Adrenal gland (tissue), 12 donors: Measurements from ENCODE around the gene B4GAT1. TPM values are rescaled to one million over a fixed set of nuclear protein-coding genes. Genes with fewer than 3 reads are reported as not detected.

Experiments used
- DNase-seq, 7 donors: peaks; one replicate each; pipeline ENCODE4 v3.0.0-alpha.2; 2019 to 2020
- H3K27ac ChIP-seq, 5 donors: fragments of 200-600 bp; sonication (generic) in 4 of 5; 1 replicate in 3 of 5; 2 replicates in 2 of 5; pipeline versions ENCODE4 v1.5.1 to v1.8.0; 2016 to 2020; ENCODE audit warnings: mild to moderate bottlenecking in 1 of 5
- H3K27me3 ChIP-seq: fragments of 200-600 bp; 2 replicates; pipeline ENCODE4 v1.8.0; 2021
- H3K36me3 ChIP-seq, 2 donors: fragments of 200-600 bp; replicated peaks in 1 of 2; 1 replicate in 1 of 2; 2 replicates in 1 of 2; pipeline versions ENCODE4 v1.5.1 to v1.8.0; 2018 to 2022
- H3K4me1 ChIP-seq, 2 donors: fragments of 200-600 bp; replicated peaks in 1 of 2; 1 replicate in 1 of 2; 2 replicates in 1 of 2; pipeline versions ENCODE4 v1.5.1 to v1.8.0; 2018 to 2021
- H3K4me3 ChIP-seq, 4 donors: fragments of 200-600 bp; sonication (generic) in 3 of 4; one replicate each; pipeline ENCODE4 v1.5.1; 2016 to 2018
- H3K9me3 ChIP-seq, 3 donors: fragments of 200-600 bp; sonication (generic) in 1 of 3; replicated peaks in 1 of 3; 1 replicate in 2 of 3; 2 replicates in 1 of 3; pipeline versions ENCODE4 v1.5.1 to v1.8.0; 2016 to 2021
- CTCF ChIP-seq, 6 experiments: fragments of 450-650 bp in 4 of 6; fragments of 200-600 bp in 2 of 6; sonication (generic) in 1 of 6; IDR thresholded peaks; 1 replicate in 5 of 6; 2 replicates in 1 of 6; pipeline versions ENCODE4 v1.5.1 to v1.8.0; 2016 to 2021; ENCODE audit warnings: antibody characterized with exemption in 6 of 6, mild to moderate bottlenecking in 2 of 6, moderate library complexity in 1 of 6
- POLR2A ChIP-seq, 2 donors: fragments of 450-650 bp; IDR thresholded peaks; one replicate each; pipeline ENCODE4 v1.6.1; 2017; ENCODE audit warnings: antibody characterized with exemption in 2 of 2, mild to moderate bottlenecking in 2 of 2, moderate library complexity in 1 of 2
- WGBS, 4 donors: extraction: QIAGEN DNeasy Blood & Tissue Kit in 2 of 4; methylation state at CpG; one replicate each; pipeline versions ENCODE4 v1.1.5 to v1.1.7; 2013 to 2017; 5-methylcytosine and 5-hydroxymethylcytosine counted together
- intact Hi-C, 2 donors: fragments of 100-400 bp; cut with DNase I; formaldehyde crosslinking; loops; one replicate each; pipeline versions ENCODE4 v1.14.1 to v1.15.0; 2022 to 2023
- polyA plus RNA-seq, 3 donors: library from polyadenylated mRNA; stranded (reverse); fragments of 200-250 nt in 2 of 3; fragments of 350-450 nt in 1 of 3; fragmentation: Illumina TruSeq in 1 of 3; extraction: RNeasy Lipid Tissue Mini Kit (QIAGEN cat#74804) in 1 of 3; gene quantifications; one replicate each; pipeline ENCODE4 v1.2.3, GENCODE V29; 2013 to 2014
- total RNA-seq, 9 donors: library from RNA; depleted of rRNA in 4 of 9; stranded (reverse); fragments of >200 nt in 4 of 9; fragments of 120-200 nt in 1 of 9; fragmentation: NEBNext Ultra II Directional in 1 of 9; extraction: Animal tissue kit (Norgen Biotek cat#: 25700) in 1 of 9; gene quantifications; one replicate each; pipeline versions ENCODE4 v1.1.0 to v1.2.4, GENCODE V29; 2013 to 2023
- donor health status: healthy with polysubstance abuse.
- donor health status: Bipolar disorder and iron deficiency.
- donor health status: DM: yes; HTN: yes; CAD: no.
- donor health status: DM: no; HTN: no; CAD: no.
- donor health status: DM: no; HTN: no; CAD: no.
- donor health status: DM: yes; HTN: yes; CAD: no.

B4GAT1 gene
- total and polyA plus RNA-seq, 12 donors: 20.8 to 115 (median 44.0) TPM

- intact Hi-C loops: no loop called here
- H3K9me3 ChIP-seq: no peaks in the 10 kb centered on the region
- peak in 1 of 7 donors; percentile 38 for DNase-seq
- H3K36me3 ChIP-seq: peaks cover 0 to 6% of the 10 kb centered on the region in 2 donors
- H3K27me3 ChIP-seq: no peaks in the 10 kb centered on the region
- 29 to 52% (median 40%) methylated on average over 8 to 68 of the region's 68 CpGs for WGBS, 4 donors
- H3K4me3 ChIP-seq: peak overlapping the region; percentile 34 to 95 (median 60)
- H3K27ac ChIP-seq: peak overlapping the region; percentile 63 to 93 (median 78)
- H3K4me1 ChIP-seq: peaks cover 28 to 32% of the 10 kb centered on the region in 2 donors
- no peak for TF ChIP-seq CTCF (IDR thresholded peaks at IDR 0.05)
- TF ChIP-seq POLR2A (IDR thresholded peaks at IDR 0.05): no peak
These were observed 679 bp downstream of the B4GAT1 start for GRCh38 chr11:66346476-66347424.

GRCh38 chr11:66345316-66345649 is 2.1 kb downstream of the B4GAT1 start:
- H3K27ac ChIP-seq: peak overlapping the region in 4 of 5 donors; percentile 38 to 86 (median 69)
- H3K36me3 ChIP-seq: peaks cover 0 to 21% of the 10 kb centered on the region in 2 donors
- TF ChIP-seq POLR2A (IDR thresholded peaks at IDR 0.05) (no peak), CTCF (IDR thresholded peaks at IDR 0.05) (no peak)
- no peaks in the 10 kb centered on the region for H3K27me3 ChIP-seq
- no peaks in the 10 kb centered on the region for H3K9me3 ChIP-seq
- H3K4me3 ChIP-seq: peak overlapping the region in 2 of 4 donors; percentile 55 to 74
- peaks cover 28 to 32% of the 10 kb centered on the region in 2 donors for H3K4me1 ChIP-seq
- DNase-seq: no peak
- WGBS, 4 donors: 4 to 20% (median 11%) methylated on average over 1 to 7 of the region's 7 CpGs
- intact Hi-C loops: no loop called here

GRCh38 chr11:66344550-66345315 is 2.7 kb downstream of the B4GAT1 start, which contains the start of gene BRMS1:
Gene BRMS1, minus strand, starts transcription at chr11:66345104. Its CDS starts 2,870 bp downstream, at chr11:66342234.
- peaks cover 28 to 32% of the 10 kb centered on the region in 2 donors for H3K4me1 ChIP-seq
- TF ChIP-seq CTCF (IDR thresholded peaks at IDR 0.05): peak in 3 of 6 experiments; percentile 24 to 50 (median 46)
- peak; percentile 67 to 88 for TF ChIP-seq POLR2A (IDR thresholded peaks at IDR 0.05)
- peak within 1 kb of the TSS; percentile 50 to 74 (median 55) for H3K4me3 ChIP-seq
- H3K27me3 ChIP-seq: no peaks in the 10 kb centered on the region
- peak; percentile 97 to 100 (median 99) for DNase-seq
- intact Hi-C loops: loop anchor here in 1 of 2 donors (5.0 kb wide), 1 partner anchor 37 kb away; no protein-coding TSS in a partner anchor
- peaks cover 0 to 26% of the 10 kb centered on the region in 2 donors for H3K36me3 ChIP-seq
- 0 to 1% (median 0%) methylated on average over 14 to 59 of the region's 59 CpGs for WGBS, 4 donors
- H3K9me3 ChIP-seq: no peaks in the 10 kb centered on the region
- H3K27ac ChIP-seq: peak within 1 kb of the TSS in 4 of 5 donors; percentile 53 to 86 (median 69)

GRCh38 chr11:66343176-66343575 is 4.3 kb downstream of the B4GAT1 start:
- WGBS, 4 donors: 88 to 94% (median 91%) methylated on average over 8 of the region's 8 CpGs
- intact Hi-C loops: loop anchor here in 1 of 2 donors (5.0 kb wide), 1 partner anchor 36 kb away; no protein-coding TSS in a partner anchor
- H3K27ac ChIP-seq: no peak overlapping the region
- H3K4me1 ChIP-seq: peaks cover 28 to 32% of the 10 kb centered on the region in 2 donors
- H3K36me3 ChIP-seq: peaks cover 0 to 37% of the 10 kb centered on the region in 2 donors
- no peak overlapping the region for H3K4me3 ChIP-seq
- no peaks in the 10 kb centered on the region for H3K9me3 ChIP-seq
- no peaks in the 10 kb centered on the region for H3K27me3 ChIP-seq
- peak in 1 of 7 donors; percentile 7 for DNase-seq
- TF ChIP-seq POLR2A (IDR thresholded peaks at IDR 0.05): no peak
- TF ChIP-seq CTCF (IDR thresholded peaks at IDR 0.05): no peak
